Measurements from ENCODE around the gene TOMT.
"Not testable (repeated sequence)": the region's sequence is repeated elsewhere in the genome, so short reads cannot be mapped to it uniquely, and the experiment has no call there.

Gene TOMT

DNA sequence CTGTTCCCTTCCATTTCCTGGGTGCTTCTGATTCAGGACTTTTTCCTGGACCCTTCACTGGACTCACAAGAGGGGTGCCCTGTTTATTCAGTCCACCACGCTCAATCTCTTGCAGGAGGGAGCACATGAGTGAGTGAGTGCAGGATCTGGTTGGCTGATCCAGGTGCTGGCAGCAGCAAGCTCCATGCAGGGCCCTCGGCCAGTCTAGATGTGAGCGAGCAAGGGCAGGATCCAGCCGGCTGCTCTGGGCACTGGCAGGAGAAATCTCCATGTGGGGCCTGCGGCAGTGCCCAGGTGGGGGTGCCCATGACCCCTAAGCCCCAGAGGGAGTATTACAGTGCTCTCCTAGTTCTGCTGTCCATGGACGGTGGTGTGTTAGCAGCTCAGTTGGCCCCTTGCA is 18.3 kb downstream of the TOMT start:
- no peaks in the 10 kb centered on the region for H3K27me3 ChIP-seq
- H3K9me3 ChIP-seq, result no peaks in the 10 kb centered on the region
- H3K4me1 ChIP-seq, result no peaks in the 10 kb centered on the region
- H3K4me3 ChIP-seq (ENCODE audit: low read depth, low read length), result no peak overlapping the region
- H3K36me3 ChIP-seq, result no peaks in the 10 kb centered on the region
- no peak for DNase-seq
- TF ChIP-seq, protein P1, sequence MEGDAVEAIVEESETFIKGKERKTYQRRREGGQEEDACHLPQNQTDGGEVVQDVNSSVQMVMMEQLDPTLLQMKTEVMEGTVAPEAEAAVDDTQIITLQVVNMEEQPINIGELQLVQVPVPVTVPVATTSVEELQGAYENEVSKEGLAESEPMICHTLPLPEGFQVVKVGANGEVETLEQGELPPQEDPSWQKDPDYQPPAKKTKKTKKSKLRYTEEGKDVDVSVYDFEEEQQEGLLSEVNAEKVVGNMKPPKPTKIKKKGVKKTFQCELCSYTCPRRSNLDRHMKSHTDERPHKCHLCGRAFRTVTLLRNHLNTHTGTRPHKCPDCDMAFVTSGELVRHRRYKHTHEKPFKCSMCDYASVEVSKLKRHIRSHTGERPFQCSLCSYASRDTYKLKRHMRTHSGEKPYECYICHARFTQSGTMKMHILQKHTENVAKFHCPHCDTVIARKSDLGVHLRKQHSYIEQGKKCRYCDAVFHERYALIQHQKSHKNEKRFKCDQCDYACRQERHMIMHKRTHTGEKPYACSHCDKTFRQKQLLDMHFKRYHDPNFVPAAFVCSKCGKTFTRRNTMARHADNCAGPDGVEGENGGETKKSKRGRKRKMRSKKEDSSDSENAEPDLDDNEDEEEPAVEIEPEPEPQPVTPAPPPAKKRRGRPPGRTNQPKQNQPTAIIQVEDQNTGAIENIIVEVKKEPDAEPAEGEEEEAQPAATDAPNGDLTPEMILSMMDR (IDR thresholded peaks at IDR 0.05; ENCODE audit: low read depth, low read length), result no peak

- no peaks in the 10 kb centered on the region for H3K9me3 ChIP-seq
- H3K4me1 ChIP-seq, result no peaks in the 10 kb centered on the region
- no peak for DNase-seq
- TF ChIP-seq, protein P1 (IDR thresholded peaks at IDR 0.05; ENCODE audit: low read depth, low read length), result no peak
- H3K4me3 ChIP-seq (ENCODE audit: low read depth, low read length), result no peak overlapping the region
- no peaks in the 10 kb centered on the region for H3K36me3 ChIP-seq
- no peaks in the 10 kb centered on the region for H3K27me3 ChIP-seq
Observed at GRCh38 chr11:72125956-72126355, 20.2 kb downstream of the TOMT start.

DNA sequence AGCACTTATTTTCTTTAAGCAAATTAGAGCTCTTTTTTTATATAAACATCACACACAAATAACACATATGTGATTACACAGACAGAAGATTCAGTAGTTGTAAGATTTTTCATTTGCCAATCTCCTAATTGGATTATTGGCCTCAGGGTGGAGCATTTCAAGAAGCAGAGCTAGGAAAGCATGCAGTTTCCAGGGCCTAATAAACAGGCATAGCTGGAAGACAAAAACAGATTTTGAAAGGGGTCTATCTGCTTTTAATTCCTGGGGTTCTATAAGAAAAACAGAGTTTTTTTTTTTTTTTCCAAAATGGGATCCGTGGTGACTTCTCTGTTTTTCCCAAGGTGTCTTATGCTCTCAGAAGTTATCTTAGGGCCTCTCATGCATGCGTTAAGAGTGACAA is 22.2 kb downstream of the TOMT start:
- TF ChIP-seq, protein P1 (IDR thresholded peaks at IDR 0.05; ENCODE audit: low read depth, low read length), result no peak
- H3K4me3 ChIP-seq (ENCODE audit: low read depth, low read length), result no peak overlapping the region
- no peak for DNase-seq
- H3K4me1 ChIP-seq, result no peaks in the 10 kb centered on the region
- H3K9me3 ChIP-seq, result no peaks in the 10 kb centered on the region
- H3K36me3 ChIP-seq, result no peaks in the 10 kb centered on the region
- H3K27me3 ChIP-seq, result no peaks in the 10 kb centered on the region; the same call in 1 of the 2 replicates

GRCh38 chr11:72129381-72129780 is 23.7 kb downstream of the TOMT start:
- TF ChIP-seq, protein P1 (IDR thresholded peaks at IDR 0.05; ENCODE audit: low read depth, low read length), result no peak
- DNase-seq, result no peak
- no peaks in the 10 kb centered on the region for H3K36me3 ChIP-seq
- no peaks in the 10 kb centered on the region for H3K9me3 ChIP-seq
- no peaks in the 10 kb centered on the region for H3K4me1 ChIP-seq
- no peaks in the 10 kb centered on the region; the same call in 1 of the 2 replicates for H3K27me3 ChIP-seq
- H3K4me3 ChIP-seq (ENCODE audit: low read depth, low read length), result no peak overlapping the region

- DNase-seq, result no peak
- H3K9me3 ChIP-seq, result no peaks in the 10 kb centered on the region
- H3K4me1 ChIP-seq, result no peaks in the 10 kb centered on the region
- TF ChIP-seq, protein P1 (IDR thresholded peaks at IDR 0.05; ENCODE audit: low read depth, low read length), result no peak
- no peaks in the 10 kb centered on the region for H3K36me3 ChIP-seq
- H3K27me3 ChIP-seq, result no peaks in the 10 kb centered on the region; the same call in 1 of the 2 replicates
- no peak overlapping the region for H3K4me3 ChIP-seq (ENCODE audit: low read depth, low read length)
Observed at GRCh38 chr11:72132646-72133045, 26.9 kb downstream of the TOMT start.

DNA sequence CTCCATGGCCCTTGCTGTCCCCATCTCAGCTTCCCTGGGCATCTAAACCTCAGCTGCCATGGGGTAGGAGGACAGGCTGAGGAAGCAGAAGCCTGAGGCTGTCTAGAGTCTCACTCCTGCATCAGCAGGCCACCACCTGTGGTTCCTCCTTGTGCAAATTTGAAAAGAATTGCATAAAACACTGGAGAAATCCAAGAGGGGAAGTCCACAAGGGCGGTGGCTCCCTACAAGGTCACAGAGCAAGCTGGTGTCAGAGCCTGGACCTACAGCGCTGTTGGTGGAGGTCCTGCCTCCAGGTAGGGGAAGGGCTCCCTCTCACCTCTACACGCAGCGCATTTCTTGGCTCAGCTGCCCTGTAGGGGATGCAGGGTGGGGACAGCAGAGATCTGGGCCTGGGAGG is 29.7 kb downstream of the TOMT start, which contains the start of gene FOLR3:
TSS of gene FOLR3 (plus strand) at position 253 of the 400 bp plus-strand sequence. CDS start 228 bp downstream, outside the sequence.
- H3K27me3 ChIP-seq; DNase-seq; H3K36me3 ChIP-seq; H3K4me1 ChIP-seq; H3K9me3 ChIP-seq; H3K4me3 ChIP-seq (ENCODE audit: low read depth, low read length): not testable (repeated sequence)

Data from BE2C (cell line).